GM21737 (cell line): Measurements from ENCODE around the gene MED25.

Experiments used
- ATAC-seq: cut with Tn5 transposase; IDR thresholded peaks from one replicate; pipeline ENCODE4 v1.9.1; 2021; ENCODE audit warnings: mild to moderate bottlenecking, moderate library complexity; ENCODE audit not compliant: unreplicated experiment

The MED25 gene

GRCh38 chr19:49817964-49818648 is at the start of gene MED25:
TSS of gene MED25 (plus strand) at chr19:49818289. CDS start at chr19:49818342, 53 bp downstream.
- peak; percentile 54 for ATAC-seq

- no peak for ATAC-seq
Measured at GRCh38 chr19:49770529-49770928, 47.6 kb upstream of the MED25 start.

DNA sequence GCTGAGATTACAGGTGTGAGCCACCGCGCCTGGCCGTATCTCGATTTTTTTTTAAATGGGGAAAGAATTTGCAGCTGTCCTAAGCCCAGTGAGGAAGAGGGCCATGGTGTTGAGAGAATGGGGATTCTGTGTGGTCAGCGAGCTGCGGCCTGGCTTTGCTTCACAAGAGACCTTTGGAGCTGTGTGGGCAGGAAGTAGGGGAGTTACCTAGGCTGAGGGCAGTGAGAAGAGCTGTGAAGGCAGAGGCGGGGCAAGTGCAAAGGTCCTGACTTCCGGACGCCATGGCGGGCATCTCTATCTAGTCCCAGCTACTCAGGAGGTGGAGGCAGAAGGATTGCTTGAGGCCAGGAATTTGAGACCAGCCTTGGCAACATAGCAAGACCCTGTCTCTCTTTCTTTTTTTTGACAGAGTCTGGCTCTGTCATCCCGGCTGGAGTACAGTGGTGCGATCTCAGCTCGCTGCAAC is 46.4 kb upstream of the MED25 start:
- ATAC-seq: no peak

- ATAC-seq: no peak
Measured at GRCh38 chr19:49772850-49773432, 45.1 kb upstream of the MED25 start.

GRCh38 chr19:49773663-49774350 is 44.3 kb upstream of the MED25 start:
- ATAC-seq: no peak

DNA sequence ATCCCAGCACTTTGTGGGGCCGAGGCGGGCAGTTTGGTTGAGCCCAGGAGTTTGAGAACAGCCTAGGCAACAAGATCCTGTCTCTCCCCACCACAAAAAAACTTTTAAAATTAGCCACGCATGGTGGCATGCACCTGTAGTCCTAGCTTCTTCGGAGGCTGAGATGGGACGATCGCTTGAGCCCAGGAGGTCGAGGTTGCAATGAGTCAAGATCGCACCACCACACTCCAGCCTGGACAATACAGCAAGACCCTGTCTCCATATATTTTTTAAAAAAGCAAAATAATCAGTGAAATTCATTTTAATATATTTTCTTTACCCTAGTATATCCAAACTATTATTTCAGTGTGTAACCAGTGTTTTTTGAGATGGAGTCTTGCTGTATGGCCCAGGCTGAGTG is 43.1 kb upstream of the MED25 start:
- ATAC-seq: no peak

- ATAC-seq: no peak
Measured at GRCh38 chr19:49775742-49776370, 42.2 kb upstream of the MED25 start.

GRCh38 chr19:49776371-49776764 is 41.7 kb upstream of the MED25 start:
- ATAC-seq: no peak

DNA sequence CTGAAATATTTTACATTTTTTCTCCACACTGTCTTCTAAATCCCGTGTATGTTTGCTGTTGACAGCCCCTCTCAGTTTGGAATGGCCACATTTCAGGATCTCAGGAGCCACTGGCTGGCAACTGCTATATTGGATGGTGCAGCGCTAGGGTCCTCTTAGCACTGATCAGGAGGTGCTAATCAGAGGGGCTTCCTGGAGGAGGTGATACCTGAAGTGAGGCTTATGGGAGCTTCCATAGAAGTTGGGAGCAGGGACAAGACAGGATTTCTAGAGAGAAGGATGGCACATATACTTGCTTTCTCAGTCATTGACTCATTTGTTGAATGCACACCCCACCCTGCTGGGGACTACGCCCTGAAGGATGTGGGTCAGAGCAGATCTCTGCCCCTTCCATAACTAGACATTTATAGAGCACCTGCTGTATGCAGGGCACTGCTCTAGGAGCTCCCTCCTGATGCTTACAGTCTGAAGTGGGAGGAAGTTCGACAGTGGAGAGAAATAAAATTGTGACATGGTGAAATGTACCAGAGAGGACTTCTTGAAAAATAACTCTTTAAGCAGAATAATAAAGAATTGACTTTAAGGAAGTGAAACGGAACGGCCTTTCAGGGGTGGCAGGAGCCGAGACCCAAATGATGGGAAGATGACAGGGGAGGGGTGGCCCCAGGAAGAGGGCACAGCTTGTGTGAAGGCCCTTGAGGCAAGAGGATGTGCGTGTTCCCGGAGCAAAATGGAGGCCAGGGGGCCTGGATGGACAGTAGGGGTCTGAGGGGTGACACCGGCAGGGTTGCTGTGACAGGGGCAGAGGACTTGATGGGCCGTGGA is 38.1 kb upstream of the MED25 start:
- ATAC-seq: no peak

DNA sequence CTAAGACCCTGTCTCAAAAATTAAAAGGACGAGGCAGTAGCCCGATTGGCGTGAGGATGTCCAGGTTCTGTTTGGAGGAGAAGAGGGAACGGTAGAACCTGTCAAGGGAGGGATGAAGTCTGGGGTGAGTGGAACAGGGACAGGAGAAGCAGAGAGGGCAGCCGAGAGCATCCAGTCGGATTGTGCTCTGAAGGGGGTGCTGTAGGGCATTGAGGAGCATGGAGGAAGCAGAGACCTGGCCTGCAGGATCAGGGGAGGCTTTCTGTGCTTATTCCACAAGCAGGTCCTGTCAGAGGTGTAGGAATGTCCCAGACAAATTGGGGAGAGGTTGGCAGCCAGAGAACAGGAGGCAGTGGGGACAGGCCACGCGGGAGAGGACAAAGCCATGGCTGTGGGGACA is 37.2 kb upstream of the MED25 start:
- ATAC-seq: no peak

- ATAC-seq: no peak
Measured at GRCh38 chr19:49781394-49781793, 36.7 kb upstream of the MED25 start.

- ATAC-seq: no peak
Measured at GRCh38 chr19:49782515-49782914, 35.6 kb upstream of the MED25 start.

- ATAC-seq: no peak
Measured at GRCh38 chr19:49786376-49786820, 31.7 kb upstream of the MED25 start.

GRCh38 chr19:49787746-49788145 is 30.3 kb upstream of the MED25 start:
- ATAC-seq: no peak

DNA sequence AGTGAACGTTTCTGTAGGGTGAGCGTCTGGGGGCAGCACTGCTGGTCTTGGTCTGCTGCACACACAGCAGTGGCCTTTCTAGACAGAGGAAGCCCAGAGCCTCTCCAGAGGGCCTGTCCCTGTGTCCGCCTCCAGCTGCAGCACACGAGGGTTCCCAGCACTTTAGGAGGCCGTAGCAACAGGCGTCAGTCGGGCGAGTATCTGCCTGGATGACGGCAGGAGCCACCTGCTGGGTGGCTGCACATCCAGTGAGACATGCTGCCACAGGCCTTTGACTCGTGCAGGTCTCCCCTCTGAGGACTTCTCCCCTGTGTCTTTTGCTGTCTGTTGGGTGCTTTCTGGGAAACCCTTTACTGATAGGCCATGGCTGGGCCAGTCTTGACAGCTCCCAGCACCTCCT is 29.2 kb upstream of the MED25 start:
- no peak for ATAC-seq

GRCh38 chr19:49790866-49791265 is 27.2 kb upstream of the MED25 start:
- no peak for ATAC-seq

GRCh38 chr19:49791776-49792445 is 26.2 kb upstream of the MED25 start:
- no peak for ATAC-seq

DNA sequence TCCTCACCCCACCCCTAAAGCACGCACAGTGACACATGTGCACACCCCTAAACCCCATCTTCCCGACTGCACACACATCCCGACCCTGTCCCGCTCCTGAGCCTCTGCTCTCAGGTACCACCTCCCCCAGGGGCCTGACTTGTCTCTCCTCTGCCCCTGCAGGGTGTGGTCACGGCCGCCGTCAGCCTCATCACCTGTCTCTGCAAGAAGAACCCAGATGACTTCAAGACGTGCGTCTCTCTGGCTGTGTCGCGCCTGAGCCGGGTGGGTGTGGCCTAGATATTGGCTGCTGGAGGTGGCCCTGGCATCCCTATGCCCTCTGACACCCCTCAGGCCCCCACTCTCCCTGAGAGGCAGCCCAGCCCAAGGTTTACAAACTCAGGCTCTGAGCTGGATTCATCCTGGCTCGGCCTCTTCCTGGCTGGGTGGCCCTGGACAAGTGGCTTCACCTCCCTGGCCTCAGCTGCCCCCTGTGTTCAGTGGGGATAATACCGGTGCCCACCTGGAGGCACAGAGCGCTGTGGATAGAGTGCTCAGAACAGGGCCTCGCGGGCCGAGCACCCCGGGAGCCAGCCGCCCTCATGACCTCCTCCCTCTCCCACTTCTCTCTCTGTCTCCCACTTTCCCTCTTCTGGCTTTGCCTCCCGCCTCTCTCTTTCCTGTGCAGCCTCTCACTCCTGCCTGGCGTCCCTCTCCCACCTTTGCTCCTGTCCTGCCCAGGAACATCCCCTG is 25.1 kb upstream of the MED25 start:
- no peak for ATAC-seq

- no peak for ATAC-seq
Measured at GRCh38 chr19:49793561-49793840, 24.6 kb upstream of the MED25 start.

GRCh38 chr19:49795615-49796014 is 22.5 kb upstream of the MED25 start:
- no peak for ATAC-seq
